Measurements from ENCODE around the gene GTPBP6.

Gene GTPBP6

DNA sequence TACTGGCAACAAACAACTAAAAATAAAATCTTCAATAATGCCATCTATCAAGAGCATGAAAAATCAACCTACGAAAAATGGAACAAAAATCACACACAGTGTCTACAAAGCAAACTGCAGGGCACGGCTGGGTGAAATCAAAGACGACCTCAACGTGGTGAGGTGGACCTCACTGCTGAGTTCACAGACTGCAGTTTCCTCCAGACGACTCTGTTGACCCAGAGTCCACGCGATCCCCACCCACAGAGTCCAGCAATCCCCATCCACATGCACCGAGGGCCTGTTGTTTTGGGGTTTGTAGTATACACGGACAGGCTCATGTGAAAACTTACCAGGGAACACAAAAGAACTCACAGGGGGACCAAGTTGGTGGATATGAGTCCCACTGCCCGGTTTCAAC lies 31.1 kb upstream of the GTPBP6 start:
- Histone ChIP-seq H3K27ac (no peak overlapping the region), H3K36me3 (peaks cover 7% of the 10 kb centered on the region), H3K4me3 (ENCODE audit: low read depth, low read length) (no peak overlapping the region), H3K9me3 (ENCODE audit: severe bottlenecking) (peaks cover 3% of the 10 kb centered on the region), H3K27me3 (ENCODE audit: insufficient read depth, low read depth, severe bottlenecking) (no peaks in the 10 kb centered on the region)
- no peak for TF ChIP-seq CTCF (IDR thresholded peaks at IDR 0.05; ENCODE audit: low read depth, low read length)
- DNase-seq = no peak

DNA sequence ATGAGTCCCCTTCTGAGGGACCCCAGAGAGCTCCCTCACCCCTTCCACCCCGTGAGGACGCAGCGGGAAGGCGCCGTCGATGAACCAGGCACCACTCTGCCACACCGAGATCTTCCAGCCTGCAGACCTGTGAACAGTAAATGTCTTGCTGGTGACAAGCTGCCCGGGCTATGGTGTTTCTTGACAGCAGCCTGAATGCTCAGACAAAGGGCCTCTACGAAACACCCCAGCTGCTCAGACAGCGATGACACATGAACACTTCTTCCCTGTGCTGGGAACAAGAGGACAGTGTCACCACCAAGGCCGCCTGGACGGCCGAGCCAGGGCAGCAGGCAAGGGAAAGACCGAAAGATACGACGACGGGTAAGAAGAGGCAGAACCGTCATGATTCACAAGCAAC lies 30.6 kb upstream of the GTPBP6 start:
- Histone ChIP-seq H3K9me3 (ENCODE audit: severe bottlenecking) (peaks cover 7% of the 10 kb centered on the region), H3K27me3 (ENCODE audit: insufficient read depth, low read depth, severe bottlenecking) (no peaks in the 10 kb centered on the region), H3K36me3 (peaks cover 12% of the 10 kb centered on the region), H3K27ac (no peak overlapping the region), H3K4me3 (ENCODE audit: low read depth, low read length) (no peak overlapping the region)
- no peak for TF ChIP-seq CTCF (IDR thresholded peaks at IDR 0.05; ENCODE audit: low read depth, low read length)
- no peak for DNase-seq

DNA sequence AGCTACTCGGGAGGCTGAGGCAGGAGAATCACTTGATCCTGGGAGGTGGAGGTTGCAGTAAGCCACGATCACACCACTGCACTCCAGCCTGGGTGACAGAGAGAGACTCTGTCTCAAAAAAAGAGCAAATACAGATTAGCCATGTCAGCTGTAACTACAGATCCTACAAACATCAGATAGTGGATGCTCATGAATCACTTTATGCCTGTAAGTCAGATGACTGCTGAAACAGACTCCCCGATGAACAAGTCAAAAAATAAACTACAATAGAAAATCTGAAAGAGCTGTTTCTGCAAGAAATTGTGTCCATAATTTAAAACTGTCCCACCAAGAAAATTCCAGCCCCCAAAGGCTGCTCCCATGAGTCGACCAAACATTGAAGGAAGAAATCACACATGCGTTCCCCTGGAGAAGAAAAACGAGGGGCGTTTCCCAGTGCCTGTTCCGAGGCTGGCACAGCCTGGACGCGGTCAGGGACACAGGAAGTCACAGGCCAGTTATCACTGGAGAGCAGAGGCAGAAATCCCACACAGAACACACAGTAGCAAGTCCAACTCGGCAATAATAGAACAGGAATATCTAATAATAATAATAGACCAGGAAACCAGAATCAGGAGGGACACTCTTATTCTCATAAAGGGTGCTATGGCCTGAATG lies 30.0 kb upstream of the GTPBP6 start:
- no peak for TF ChIP-seq CTCF (IDR thresholded peaks at IDR 0.05; ENCODE audit: low read depth, low read length)
- Histone ChIP-seq H3K36me3 (peaks cover 12% of the 10 kb centered on the region), H3K9me3 (ENCODE audit: severe bottlenecking) (peaks cover 7% of the 10 kb centered on the region), H3K4me3 (ENCODE audit: low read depth, low read length) (no peak overlapping the region), H3K27ac (no peak overlapping the region), H3K27me3 (ENCODE audit: insufficient read depth, low read depth, severe bottlenecking) (no peaks in the 10 kb centered on the region)
- no peak for DNase-seq

DNA sequence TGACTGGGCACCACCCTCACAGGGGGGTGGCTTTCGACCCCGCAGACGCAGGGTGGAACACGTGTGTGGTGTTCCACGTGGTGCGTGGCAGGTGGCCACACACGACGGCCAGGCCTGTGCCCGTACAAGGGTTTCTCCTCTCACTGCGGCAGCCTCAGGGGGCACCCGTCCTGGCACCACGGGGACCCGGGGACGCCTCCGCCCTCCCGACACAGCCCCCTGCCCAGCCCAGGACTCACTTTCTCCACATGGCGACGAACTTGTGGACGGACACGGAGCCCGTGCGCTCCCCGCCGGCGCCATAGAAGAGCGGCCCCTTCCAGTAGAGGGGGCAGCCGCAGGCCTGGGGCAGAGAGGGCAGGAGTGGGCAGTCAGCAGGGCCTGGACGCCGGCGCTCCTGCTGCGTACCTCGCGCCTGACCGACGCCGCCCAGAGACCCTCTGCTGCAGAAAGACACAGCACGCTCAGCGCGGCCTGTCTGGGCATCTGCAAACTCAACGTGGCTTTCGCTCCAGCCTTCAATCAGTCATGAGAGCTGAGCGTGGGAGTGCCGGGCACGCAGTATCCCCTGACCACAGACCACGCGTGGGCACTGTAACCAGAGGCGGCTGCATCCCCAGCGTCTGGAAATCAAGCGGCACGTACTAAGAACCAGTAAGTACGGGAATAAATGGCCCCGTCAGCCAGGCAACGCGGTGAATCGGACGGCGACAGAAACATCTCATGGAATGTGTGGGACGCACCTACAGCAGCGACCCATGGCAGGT lies 28.9 kb upstream of the GTPBP6 start:
- no peak for DNase-seq
- Histone ChIP-seq H3K4me3 (ENCODE audit: low read depth, low read length) (no peak overlapping the region), H3K9me3 (ENCODE audit: severe bottlenecking) (peaks cover 7% of the 10 kb centered on the region), H3K27me3 (ENCODE audit: insufficient read depth, low read depth, severe bottlenecking) (no peaks in the 10 kb centered on the region), H3K36me3 (peaks cover 12% of the 10 kb centered on the region), H3K27ac (no peak overlapping the region)
- no peak for TF ChIP-seq CTCF (IDR thresholded peaks at IDR 0.05; ENCODE audit: low read depth, low read length)

DNA sequence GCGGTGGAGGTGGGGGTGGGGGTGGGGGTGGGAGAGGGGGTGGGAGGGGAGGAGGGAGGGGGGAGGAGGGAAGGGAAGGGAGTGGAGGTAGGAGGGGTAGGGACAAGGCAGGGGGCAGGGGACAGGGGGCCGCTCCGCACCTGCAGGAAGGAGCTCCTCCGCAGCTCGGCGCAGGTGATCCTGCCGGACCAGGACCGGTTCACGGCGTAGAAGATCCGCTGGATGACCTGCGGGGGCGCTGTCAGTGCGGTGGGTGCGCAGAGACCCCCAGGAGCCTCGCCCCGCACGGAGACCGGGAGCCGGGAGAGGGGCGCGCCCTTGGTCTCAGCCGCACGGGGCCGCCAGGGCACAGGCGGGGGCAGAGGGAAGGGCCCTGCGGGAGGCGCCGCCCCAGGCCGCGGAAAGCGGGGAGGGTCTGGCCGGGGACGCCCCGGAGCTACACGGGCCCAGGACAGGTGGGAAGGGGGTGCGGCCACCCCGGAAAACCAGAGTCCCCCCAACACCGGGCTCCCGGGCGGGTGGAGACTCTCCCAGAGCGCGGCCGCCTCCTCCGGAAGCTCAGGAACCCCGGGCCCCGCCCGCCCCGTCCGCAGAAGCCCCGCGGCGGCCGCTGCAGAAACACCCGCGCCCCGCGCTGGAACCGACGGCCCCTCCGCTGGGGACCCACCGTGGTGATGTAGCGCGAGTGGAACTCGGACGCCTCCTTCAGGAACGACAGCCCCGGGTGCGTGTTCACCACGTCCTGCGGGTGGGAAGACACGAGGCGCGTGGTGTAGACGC lies 27.6 kb upstream of the GTPBP6 start:
- Histone ChIP-seq H3K36me3 (peaks cover 10% of the 10 kb centered on the region), H3K27me3 (ENCODE audit: insufficient read depth, low read depth, severe bottlenecking) (no peaks in the 10 kb centered on the region), H3K9me3 (ENCODE audit: severe bottlenecking) (peaks cover 7% of the 10 kb centered on the region), H3K27ac (no peak overlapping the region), H3K4me3 (ENCODE audit: low read depth, low read length) (no peak overlapping the region)
- no peak for TF ChIP-seq CTCF (IDR thresholded peaks at IDR 0.05; ENCODE audit: low read depth, low read length)
- peak; percentile 2 for DNase-seq

Measured in WERI-Rb-1 (cell line).